HepG2 (cell line): ENCODE data around the gene SEMA5B. TPM values are rescaled to one million over a fixed set of nuclear protein-coding genes. Genes with fewer than 3 reads are reported as not detected.

ENCODE experiments used
- CHD2 ChIP-seq: IDR thresholded peaks from 2 replicates; pipeline ENCODE4 v1.6.1; 2011; ENCODE audit warnings: low read depth, low read length, improper control_type of control experiment
- IKZF1 ChIP-seq: fragments of 450-650 bp; IDR thresholded peaks from 2 replicates; pipeline ENCODE4 v1.7.1; 2016
- JUN ChIP-seq: sonication (generic); formaldehyde crosslinking; IDR thresholded peaks from 2 replicates; pipeline ENCODE4 v1.4.0; 2020; ENCODE audit warnings: mild to moderate bottlenecking, missing genetic modification reagents
- KMT2B ChIP-seq: IDR thresholded peaks from 2 replicates; pipeline ENCODE4 v1.6.1; 2016; ENCODE audit warnings: missing genetic modification reagents, missing compliant biosample characterization
- NAIF1 ChIP-seq: sonication (generic); formaldehyde crosslinking; IDR thresholded peaks from 2 replicates; pipeline ENCODE4 v1.5.0; 2020; ENCODE audit warnings: mild to moderate bottlenecking, missing genetic modification reagents, borderline replicate concordance
- SAFB2 ChIP-seq: sonication (generic); formaldehyde crosslinking; IDR thresholded peaks from 2 replicates; pipeline ENCODE4 v1.5.1; 2020; ENCODE audit warnings: missing genetic modification reagents, low read depth, mild to moderate bottlenecking, borderline replicate concordance
- ZNF329 ChIP-seq: sonication (generic); formaldehyde crosslinking; IDR thresholded peaks from 2 replicates; pipeline ENCODE4 v1.9.0; 2021; ENCODE audit warnings: low read depth, mild to moderate bottlenecking, missing genetic modification reagents
- ZNF44 ChIP-seq: sonication (generic); formaldehyde crosslinking; IDR thresholded peaks from 2 replicates; pipeline ENCODE4 v1.5.1; 2020; ENCODE audit warnings: mild to moderate bottlenecking, missing genetic modification reagents
- ZNF672 ChIP-seq: sonication (generic); formaldehyde crosslinking; IDR thresholded peaks from 2 replicates; pipeline ENCODE4 v1.8.1; 2022; ENCODE audit warnings: missing genetic modification reagents
- polyA plus RNA-seq, 8 experiments: library from polyadenylated mRNA; depleted of rRNA in 3 of 8; stranded (reverse) in 7 of 8; unstranded in 1 of 8; fragments of >200 nt; fragmentation: Illumina TruSeq in 4 of 8; extraction: Trizol in 4 of 8; gene quantifications; 2 replicates each; pipeline versions ENCODE4 v1.2.1 to v1.2.3, GENCODE V29; 2011 to 2016; ENCODE audit warnings: low read depth in 4 of 8, missing spikeins in 1 of 8, mixed read lengths in 1 of 8; ENCODE audit not compliant: insufficient read depth in 1 of 8
- total RNA-seq, 5 experiments: library from RNA; depleted of rRNA; stranded (reverse); fragments of >200 nt; fragmentation: Illumina TruSeq; extraction: Trizol; gene quantifications; 2 replicates each; pipeline ENCODE4 v1.2.3, GENCODE V29; 2016; ENCODE audit warnings: low read depth in 1 of 5
- TF ChIP-seq, protein P1 (sequence below): sonication (generic); formaldehyde crosslinking; IDR thresholded peaks from one replicate; pipeline ENCODE4 v1.5.1; 2020; ENCODE audit warnings: mild to moderate bottlenecking, missing genetic modification reagents; ENCODE audit errors: not compliant biosample characterization
- TF ChIP-seq, protein P2 (sequence below): IDR thresholded peaks from 2 replicates; pipeline ENCODE4 v1.6.1; 2016
- TF ChIP-seq, protein P3 (sequence below), 2 experiments: sonication (generic) in 1 of 2; formaldehyde crosslinking in 1 of 2; IDR thresholded peaks; 2 replicates each; pipeline versions ENCODE4 v1.5.1 to v1.6.1; 2011 to 2020; ENCODE audit warnings: borderline replicate concordance in 1 of 2, low read depth in 1 of 2, low read length in 1 of 2, mild to moderate bottlenecking in 1 of 2, missing genetic modification reagents in 1 of 2, moderate library complexity in 1 of 2

SEMA5B gene
- total and polyA plus RNA-seq, 2 of the 13 experiments (the other 11 are each of a cell fraction or from before 2014, with no cell fraction given): not detected

DNA sequence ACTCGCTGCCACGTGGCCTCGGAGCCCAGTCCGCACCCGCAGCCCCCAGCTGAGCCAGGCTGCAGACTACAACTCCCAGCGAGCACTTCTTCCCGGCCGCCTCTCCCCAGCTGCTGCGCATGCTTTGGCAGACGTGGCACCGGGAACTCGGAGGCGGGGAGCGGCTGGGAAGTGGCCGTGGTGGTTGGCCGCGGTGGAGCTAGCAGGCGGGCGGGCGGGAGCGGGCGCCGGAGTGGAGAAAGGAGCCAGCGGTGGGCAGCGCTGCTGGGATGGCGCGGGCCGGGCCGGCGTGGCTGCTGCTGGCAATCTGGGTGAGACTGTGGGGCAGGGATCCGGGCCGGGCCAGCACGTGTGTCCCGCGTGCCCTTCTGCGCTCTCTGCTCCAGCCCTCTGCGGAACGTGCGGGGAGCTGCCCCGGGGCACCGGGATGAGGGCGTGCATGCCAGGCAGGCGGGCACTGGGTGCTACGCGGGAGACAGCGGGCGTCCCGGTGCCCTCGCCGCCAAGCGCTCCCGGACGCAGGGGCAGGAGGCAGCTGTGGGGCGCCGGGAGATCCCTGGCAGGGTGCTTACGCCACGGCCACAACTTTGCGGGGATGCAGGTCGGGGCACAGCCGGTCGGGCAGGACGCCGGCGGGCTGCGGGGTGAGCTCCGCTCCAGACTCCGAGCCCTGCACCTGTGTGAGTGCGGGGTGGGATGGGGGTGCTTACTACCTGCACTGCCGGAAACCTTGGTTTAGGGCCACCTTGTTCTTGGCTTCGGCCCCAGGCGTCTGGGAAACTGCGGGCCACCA is 39.5 kb upstream of the SEMA5B start, which contains the start of gene PDIA5 (continued):
- TF ChIP-seq, protein P1, sequence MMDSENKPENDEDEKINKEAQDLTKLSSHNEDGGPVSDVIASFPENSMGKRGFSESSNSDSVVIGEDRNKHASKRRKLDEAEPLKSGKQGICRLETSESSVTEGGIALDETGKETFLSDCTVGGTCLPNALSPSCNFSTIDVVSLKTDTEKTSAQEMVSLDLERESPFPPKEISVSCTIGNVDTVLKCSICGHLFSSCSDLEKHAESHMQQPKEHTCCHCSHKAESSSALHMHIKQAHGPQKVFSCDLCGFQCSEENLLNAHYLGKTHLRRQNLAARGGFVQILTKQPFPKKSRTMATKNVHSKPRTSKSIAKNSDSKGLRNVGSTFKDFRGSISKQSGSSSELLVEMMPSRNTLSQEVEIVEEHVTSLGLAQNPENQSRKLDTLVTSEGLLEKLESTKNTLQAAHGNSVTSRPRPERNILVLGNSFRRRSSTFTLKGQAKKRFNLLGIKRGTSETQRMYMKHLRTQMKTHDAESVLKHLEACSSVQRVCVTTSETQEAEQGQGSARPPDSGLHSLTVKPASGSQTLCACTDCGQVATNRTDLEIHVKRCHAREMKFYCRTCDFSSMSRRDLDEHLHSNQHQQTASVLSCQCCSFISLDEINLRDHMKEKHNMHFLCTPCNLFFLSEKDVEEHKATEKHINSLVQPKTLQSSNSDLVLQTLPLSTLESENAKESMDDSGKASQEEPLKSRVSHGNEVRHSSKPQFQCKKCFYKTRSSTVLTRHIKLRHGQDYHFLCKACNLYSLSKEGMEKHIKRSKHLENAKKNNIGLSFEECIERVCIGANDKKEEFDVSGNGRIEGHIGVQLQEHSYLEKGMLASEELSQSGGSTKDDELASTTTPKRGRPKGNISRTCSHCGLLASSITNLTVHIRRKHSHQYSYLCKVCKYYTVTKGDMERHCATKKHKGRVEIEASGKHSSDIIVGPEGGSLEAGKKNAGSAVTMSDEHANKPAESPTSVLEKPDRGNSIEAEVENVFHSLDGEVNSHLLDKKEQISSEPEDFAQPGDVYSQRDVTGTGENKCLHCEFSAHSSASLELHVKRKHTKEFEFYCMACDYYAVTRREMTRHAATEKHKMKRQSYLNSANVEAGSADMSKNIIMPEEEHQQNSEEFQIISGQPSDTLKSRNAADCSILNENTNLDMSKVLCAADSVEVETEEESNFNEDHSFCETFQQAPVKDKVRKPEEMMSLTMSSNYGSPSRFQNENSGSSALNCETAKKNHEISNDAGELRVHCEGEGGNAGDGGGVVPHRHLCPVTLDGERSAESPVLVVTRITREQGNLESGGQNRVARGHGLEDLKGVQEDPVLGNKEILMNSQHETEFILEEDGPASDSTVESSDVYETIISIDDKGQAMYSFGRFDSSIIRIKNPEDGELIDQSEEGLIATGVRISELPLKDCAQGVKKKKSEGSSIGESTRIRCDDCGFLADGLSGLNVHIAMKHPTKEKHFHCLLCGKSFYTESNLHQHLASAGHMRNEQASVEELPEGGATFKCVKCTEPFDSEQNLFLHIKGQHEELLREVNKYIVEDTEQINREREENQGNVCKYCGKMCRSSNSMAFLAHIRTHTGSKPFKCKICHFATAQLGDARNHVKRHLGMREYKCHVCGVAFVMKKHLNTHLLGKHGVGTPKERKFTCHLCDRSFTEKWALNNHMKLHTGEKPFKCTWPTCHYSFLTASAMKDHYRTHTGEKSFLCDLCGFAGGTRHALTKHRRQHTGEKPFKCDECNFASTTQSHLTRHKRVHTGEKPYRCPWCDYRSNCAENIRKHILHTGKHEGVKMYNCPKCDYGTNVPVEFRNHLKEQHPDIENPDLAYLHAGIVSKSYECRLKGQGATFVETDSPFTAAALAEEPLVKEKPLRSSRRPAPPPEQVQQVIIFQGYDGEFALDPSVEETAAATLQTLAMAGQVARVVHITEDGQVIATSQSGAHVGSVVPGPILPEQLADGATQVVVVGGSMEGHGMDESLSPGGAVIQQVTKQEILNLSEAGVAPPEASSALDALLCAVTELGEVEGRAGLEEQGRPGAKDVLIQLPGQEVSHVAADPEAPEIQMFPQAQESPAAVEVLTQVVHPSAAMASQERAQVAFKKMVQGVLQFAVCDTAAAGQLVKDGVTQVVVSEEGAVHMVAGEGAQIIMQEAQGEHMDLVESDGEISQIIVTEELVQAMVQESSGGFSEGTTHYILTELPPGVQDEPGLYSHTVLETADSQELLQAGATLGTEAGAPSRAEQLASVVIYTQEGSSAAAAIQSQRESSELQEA (CRISPR knock-in tag): peak; percentile 24
- peak; percentile 13; the same call in 1 of the 2 replicates for TF ChIP-seq JUN (CRISPR knock-in tag)
- peak; percentile 63; the same call in 1 of the 2 replicates for TF ChIP-seq ZNF329
- TF ChIP-seq, protein P2, sequence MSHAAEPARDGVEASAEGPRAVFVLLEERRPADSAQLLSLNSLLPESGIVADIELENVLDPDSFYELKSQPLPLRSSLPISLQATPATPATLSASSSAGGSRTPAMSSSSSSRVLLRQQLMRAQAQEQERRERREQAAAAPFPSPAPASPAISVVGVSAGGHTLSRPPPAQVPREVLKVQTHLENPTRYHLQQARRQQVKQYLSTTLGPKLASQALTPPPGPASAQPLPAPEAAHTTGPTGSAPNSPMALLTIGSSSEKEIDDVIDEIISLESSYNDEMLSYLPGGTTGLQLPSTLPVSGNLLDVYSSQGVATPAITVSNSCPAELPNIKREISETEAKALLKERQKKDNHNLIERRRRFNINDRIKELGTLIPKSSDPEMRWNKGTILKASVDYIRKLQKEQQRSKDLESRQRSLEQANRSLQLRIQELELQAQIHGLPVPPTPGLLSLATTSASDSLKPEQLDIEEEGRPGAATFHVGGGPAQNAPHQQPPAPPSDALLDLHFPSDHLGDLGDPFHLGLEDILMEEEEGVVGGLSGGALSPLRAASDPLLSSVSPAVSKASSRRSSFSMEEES (CRISPR knock-in tag): peak; percentile 73
- TF ChIP-seq CHD2: no peak
- peak; percentile 59; the same call in 1 of the 2 replicates for TF ChIP-seq SAFB2
- TF ChIP-seq, protein P3, sequence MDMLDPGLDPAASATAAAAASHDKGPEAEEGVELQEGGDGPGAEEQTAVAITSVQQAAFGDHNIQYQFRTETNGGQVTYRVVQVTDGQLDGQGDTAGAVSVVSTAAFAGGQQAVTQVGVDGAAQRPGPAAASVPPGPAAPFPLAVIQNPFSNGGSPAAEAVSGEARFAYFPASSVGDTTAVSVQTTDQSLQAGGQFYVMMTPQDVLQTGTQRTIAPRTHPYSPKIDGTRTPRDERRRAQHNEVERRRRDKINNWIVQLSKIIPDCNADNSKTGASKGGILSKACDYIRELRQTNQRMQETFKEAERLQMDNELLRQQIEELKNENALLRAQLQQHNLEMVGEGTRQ (IDR thresholded peaks at IDR 0.05; ENCODE audit: low read depth, low read length): no peak
- TF ChIP-seq, protein P3 (CRISPR knock-in tag; IDR thresholded peaks at IDR 0.05; ENCODE audit: borderline replicate concordance): peak; percentile 83
- no peak for TF ChIP-seq ZNF44 (CRISPR knock-in tag)
- peak; percentile 75 for TF ChIP-seq KMT2B (CRISPR knock-in tag)
- TF ChIP-seq NAIF1: no peak
- no peak; the same call in 1 of the 2 replicates for TF ChIP-seq ZNF672 (CRISPR knock-in tag)
- TF ChIP-seq IKZF1: no peak
